ENCODE results near the gene KISS1R. TPM values are rescaled to one million over a fixed set of nuclear protein-coding genes. Genes with fewer than 3 reads are reported as not detected.
A peak's percentile ranks its signal among the peaks of the same experiment; 100 is the strongest.

Gene KISS1R
- total RNA-seq, 4 donors from 2014 or later: not detected

DNA sequence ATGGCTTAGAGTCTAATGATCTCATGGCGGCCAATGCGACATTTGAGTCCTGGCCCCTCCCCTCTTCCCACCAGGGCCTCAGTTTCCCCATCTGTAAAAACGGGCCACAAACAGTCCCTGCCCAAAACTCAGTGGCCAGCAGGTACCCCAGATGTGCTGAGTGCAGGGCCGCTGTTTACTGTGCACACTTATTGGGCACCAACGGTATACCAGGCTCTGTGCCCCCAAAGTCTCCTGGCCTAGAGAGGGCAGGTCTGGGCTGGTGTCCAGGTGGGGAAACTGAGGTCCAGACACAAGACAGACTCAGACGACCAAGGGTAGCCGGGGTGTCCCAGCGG is 43.4 kb downstream of the KISS1R start:
- H3K36me3 ChIP-seq: no peaks in the 10 kb centered on the region
- H3K9me3 ChIP-seq: no peaks in the 10 kb centered on the region
- DNase-seq: no peak
- WGBS, 2 donors (ENCODE audit: low coverage in 1 of 2): 81% methylated on average over 8 of the region's 8 CpGs; no CpG with 5 or more reads in 1 of the 2 donors
- TF ChIP-seq POLR2AphosphoS5 (IDR thresholded peaks at IDR 0.05) (no peak), EP300 (IDR thresholded peaks at IDR 0.05; ENCODE audit: low read depth) (no peak), POLR2A (IDR thresholded peaks at IDR 0.05) (no peak)
- TF ChIP-seq, protein P1, sequence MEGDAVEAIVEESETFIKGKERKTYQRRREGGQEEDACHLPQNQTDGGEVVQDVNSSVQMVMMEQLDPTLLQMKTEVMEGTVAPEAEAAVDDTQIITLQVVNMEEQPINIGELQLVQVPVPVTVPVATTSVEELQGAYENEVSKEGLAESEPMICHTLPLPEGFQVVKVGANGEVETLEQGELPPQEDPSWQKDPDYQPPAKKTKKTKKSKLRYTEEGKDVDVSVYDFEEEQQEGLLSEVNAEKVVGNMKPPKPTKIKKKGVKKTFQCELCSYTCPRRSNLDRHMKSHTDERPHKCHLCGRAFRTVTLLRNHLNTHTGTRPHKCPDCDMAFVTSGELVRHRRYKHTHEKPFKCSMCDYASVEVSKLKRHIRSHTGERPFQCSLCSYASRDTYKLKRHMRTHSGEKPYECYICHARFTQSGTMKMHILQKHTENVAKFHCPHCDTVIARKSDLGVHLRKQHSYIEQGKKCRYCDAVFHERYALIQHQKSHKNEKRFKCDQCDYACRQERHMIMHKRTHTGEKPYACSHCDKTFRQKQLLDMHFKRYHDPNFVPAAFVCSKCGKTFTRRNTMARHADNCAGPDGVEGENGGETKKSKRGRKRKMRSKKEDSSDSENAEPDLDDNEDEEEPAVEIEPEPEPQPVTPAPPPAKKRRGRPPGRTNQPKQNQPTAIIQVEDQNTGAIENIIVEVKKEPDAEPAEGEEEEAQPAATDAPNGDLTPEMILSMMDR (IDR thresholded peaks at IDR 0.05): no peak
- no peak overlapping the region for H3K27ac ChIP-seq
- peaks cover 2% of the 10 kb centered on the region for H3K27me3 ChIP-seq
- peaks cover 4 to 22% (median 15%) of the 10 kb centered on the region in 4 donors for H3K4me1 ChIP-seq
- intact Hi-C loops (cut with DNase I; ENCODE audit: low total_unique reads): no loop called here
- in situ Hi-C loops (cut with MboI; ENCODE audit: low pct_ligation_motif_present in 1 of 4, low pct_unique_long_range_greater_than_20kb in 1 of 4, low sequenced_read_pairs in 3 of 4): no loop called here
- H3K4me3 ChIP-seq: no peak overlapping the region

DNA sequence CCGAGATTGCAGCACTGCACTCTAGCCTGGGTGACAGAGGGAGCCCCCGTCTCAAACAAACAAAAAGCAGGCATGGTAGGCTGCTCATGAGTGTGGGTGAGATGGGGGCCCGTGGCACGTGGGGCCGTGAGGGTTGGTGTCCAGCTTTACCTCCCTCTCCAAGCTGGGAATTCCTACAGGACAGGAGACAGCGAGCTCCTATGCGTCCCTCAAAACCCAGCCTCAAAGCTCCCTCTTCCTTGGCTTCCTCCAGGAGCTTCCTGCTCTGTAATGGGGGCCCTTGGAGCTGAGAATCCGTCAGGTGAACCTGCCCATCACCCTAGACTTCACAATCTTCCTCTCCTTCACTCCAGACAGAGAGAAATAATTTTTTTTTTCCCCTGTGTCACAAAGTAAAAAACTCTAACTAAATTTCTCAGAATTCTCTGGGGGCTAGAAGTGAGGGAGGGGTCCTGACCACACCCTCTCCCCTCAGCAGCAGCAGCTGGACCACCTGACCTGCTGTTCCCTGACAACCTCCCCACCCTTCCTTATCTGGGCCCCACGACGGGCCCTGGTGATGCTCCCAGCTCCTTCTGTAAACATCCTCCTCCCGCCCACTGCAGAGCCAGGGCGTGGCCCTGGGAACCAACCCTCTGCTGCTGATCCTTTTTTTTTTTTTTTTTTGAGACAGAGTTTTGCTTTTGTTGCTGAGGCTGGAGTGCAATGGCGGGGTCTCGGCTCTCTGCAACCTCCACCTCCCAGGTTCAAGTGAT is 44.9 kb downstream of the KISS1R start:
- in situ Hi-C loops (cut with MboI; ENCODE audit: low pct_ligation_motif_present in 1 of 4, low pct_unique_long_range_greater_than_20kb in 1 of 4, low sequenced_read_pairs in 3 of 4): no loop called here
- intact Hi-C loops (cut with DNase I; ENCODE audit: low total_unique reads): no loop called here

DNA sequence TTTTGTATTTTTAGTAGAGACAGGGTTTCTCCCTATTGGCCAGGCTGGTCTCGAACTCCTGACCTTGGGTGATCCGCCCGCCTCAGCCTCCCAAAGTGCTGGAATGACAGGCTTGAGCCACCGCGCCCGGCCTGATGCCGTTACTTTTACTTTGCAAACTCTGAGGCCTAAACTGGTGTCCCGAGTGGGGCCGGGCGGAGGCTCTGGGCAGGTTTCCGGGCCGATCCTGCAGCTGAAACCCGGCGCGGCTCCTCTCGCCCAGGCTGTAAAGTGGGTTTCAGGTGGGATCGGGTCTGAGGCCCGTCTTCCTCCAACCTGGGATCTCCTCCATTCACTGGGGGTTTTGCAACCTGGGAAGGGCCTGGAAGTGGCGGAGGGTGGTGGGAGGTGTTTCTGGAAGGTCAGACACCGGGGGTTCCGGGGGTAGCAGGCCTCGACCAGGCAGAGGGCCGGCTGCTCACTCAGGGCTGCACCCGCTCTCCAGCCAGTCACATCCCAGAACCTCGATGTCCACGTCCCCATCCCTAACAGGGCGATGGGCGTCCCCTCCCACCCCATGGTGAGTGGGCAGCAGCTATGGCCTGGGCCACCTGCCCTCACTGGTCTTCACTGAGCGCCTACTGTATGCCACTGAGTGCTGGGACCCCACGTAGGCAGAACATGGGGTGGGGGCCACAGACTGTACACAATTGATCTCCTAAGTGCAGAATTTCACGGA is 45.7 kb downstream of the KISS1R start:
- Histone ChIP-seq H3K27ac (no peak overlapping the region), H3K9me3 (no peaks in the 10 kb centered on the region), H3K4me1 (peaks cover 0 to 6% (median 3%) of the 10 kb centered on the region in 4 donors), H3K36me3 (peaks cover 0 to 13% (median 5%) of the 10 kb centered on the region in 4 donors), H3K4me3 (no peak overlapping the region), H3K27me3 (no peaks in the 10 kb centered on the region)
- 80% methylated on average over 30 of the region's 31 CpGs; no CpG with 5 or more reads in 1 of the 2 donors for WGBS, 2 donors (ENCODE audit: low coverage in 1 of 2)
- in situ Hi-C loops (cut with MboI; ENCODE audit: low pct_ligation_motif_present in 1 of 4, low pct_unique_long_range_greater_than_20kb in 1 of 4, low sequenced_read_pairs in 3 of 4): no loop called here
- intact Hi-C loops (cut with DNase I; ENCODE audit: low total_unique reads): no loop called here
- DNase-seq: no peak
- no peak for TF ChIP-seq EP300 (IDR thresholded peaks at IDR 0.05; ENCODE audit: low read depth)
- no peak for TF ChIP-seq POLR2A (IDR thresholded peaks at IDR 0.05)
- TF ChIP-seq POLR2AphosphoS5 (IDR thresholded peaks at IDR 0.05): no peak
- TF ChIP-seq, protein P1 (IDR thresholded peaks at IDR 0.05): no peak

More for the DNA sequence above, 44.9 kb downstream of the KISS1R start:
- TF ChIP-seq POLR2AphosphoS5 (IDR thresholded peaks at IDR 0.05) (no peak), POLR2A (IDR thresholded peaks at IDR 0.05) (no peak)
- WGBS, 2 donors (ENCODE audit: low coverage in 1 of 2): 10 to 50% methylated on average over 2 to 14 of the region's 14 CpGs
- DNase-seq: peak; percentile 69
- Histone ChIP-seq H3K36me3 (peaks cover 0 to 8% (median 3%) of the 10 kb centered on the region in 4 donors), H3K27me3 (no peaks in the 10 kb centered on the region), H3K4me3 (no peak overlapping the region), H3K4me1 (peaks cover 0 to 9% (median 4%) of the 10 kb centered on the region in 4 donors), H3K27ac (peak overlapping the region in 1 of 4 donors; percentile 14), H3K9me3 (no peaks in the 10 kb centered on the region)

DNA sequence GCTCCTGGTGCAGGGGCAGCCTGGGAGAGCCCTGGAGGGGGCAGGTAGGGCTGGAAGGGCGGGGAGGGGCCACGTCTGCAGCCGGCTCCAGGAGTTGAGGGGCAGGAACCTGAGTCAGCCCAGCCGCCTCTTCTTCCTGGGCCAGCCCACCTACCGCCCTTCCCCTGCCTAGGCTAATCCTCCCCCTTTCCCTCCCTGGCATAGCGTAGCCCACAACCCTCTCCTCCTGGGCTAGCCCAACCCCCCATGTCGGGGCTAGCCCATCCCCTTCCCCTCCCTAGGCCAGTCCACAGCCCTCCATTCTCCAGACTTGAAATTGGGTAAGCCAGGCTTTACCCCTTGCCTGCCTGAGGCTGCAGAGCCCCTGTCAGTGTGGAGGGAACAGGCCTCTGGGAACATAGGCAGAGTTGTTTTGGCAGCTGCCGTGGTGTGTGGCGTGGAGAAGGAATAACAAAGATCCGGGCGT is 46.4 kb downstream of the KISS1R start:
- intact Hi-C loops (cut with DNase I; ENCODE audit: low total_unique reads): no loop called here
- Histone ChIP-seq H3K9me3 (no peaks in the 10 kb centered on the region), H3K4me1 (peaks cover 0 to 6% (median 3%) of the 10 kb centered on the region in 4 donors), H3K27ac (no peak overlapping the region), H3K36me3 (peaks cover 0 to 16% (median 5%) of the 10 kb centered on the region in 4 donors), H3K27me3 (no peaks in the 10 kb centered on the region), H3K4me3 (no peak overlapping the region)
- DNase-seq: no peak
- in situ Hi-C loops (cut with MboI; ENCODE audit: low pct_ligation_motif_present in 1 of 4, low pct_unique_long_range_greater_than_20kb in 1 of 4, low sequenced_read_pairs in 3 of 4): no loop called here
- TF ChIP-seq POLR2AphosphoS5 (IDR thresholded peaks at IDR 0.05) (no peak), EP300 (IDR thresholded peaks at IDR 0.05; ENCODE audit: low read depth) (no peak), POLR2A (IDR thresholded peaks at IDR 0.05) (no peak)
- TF ChIP-seq, protein P1 (IDR thresholded peaks at IDR 0.05): no peak
- 87% methylated on average over 3 to 11 of the region's 11 CpGs for WGBS, 2 donors (ENCODE audit: low coverage in 1 of 2)
